Loucy (cell line): Measurements from ENCODE around the gene CCDC102A.

ENCODE experiments used
- H2AFZ ChIP-seq: fragments of 200-600 bp; sonication (generic); 2 replicates; pipeline ENCODE4 v1.6.0; 2016; ENCODE audit warnings: antibody characterized with exemption, mild to moderate bottlenecking, low read length, moderate library complexity
- H3F3A ChIP-seq: fragments of 200-600 bp; 2 replicates; pipeline ENCODE4 v1.6.0; 2016; ENCODE audit warnings: antibody characterized with exemption, low read depth, mild to moderate bottlenecking
- H3K27me3 ChIP-seq: fragments of 200-600 bp; sonication (generic); 2 replicates; pipeline ENCODE4 v1.6.1; 2014; ENCODE audit warnings: low read length, mild to moderate bottlenecking; ENCODE audit not compliant: insufficient read depth, poor library complexity, severe bottlenecking
- H3K36me3 ChIP-seq: fragments of 200-600 bp; sonication (generic); 2 replicates; pipeline ENCODE4 v1.6.1; 2016; ENCODE audit warnings: low read length; ENCODE audit not compliant: insufficient read depth
- H3K4me1 ChIP-seq: fragments of 200-600 bp; sonication (generic); 2 replicates; pipeline ENCODE4 v1.5.1; 2014; ENCODE audit warnings: low read length, mild to moderate bottlenecking; ENCODE audit not compliant: insufficient read depth, poor library complexity, severe bottlenecking
- H3K4me2 ChIP-seq: fragments of 200-600 bp; sonication (generic); 2 replicates; pipeline ENCODE4 v1.6.0; 2014; ENCODE audit warnings: antibody characterized with exemption, low read length, low read depth, mild to moderate bottlenecking; ENCODE audit not compliant: poor library complexity, severe bottlenecking
- H3K4me3 ChIP-seq: fragments of 200-600 bp; sonication (generic); 2 replicates; pipeline ENCODE4 v1.5.1; 2014; ENCODE audit warnings: low read length, mild to moderate bottlenecking, mixed read lengths; ENCODE audit not compliant: poor library complexity, severe bottlenecking
- H3K79me2 ChIP-seq: fragments of 200-600 bp; sonication (generic); 2 replicates; pipeline ENCODE4 v1.6.1; 2014; ENCODE audit warnings: low read length; ENCODE audit not compliant: insufficient read depth
- H3K9ac ChIP-seq: fragments of 200-600 bp; sonication (generic); 2 replicates; pipeline ENCODE4 v1.6.0; 2014; ENCODE audit warnings: mild to moderate bottlenecking, low read depth, low read length, moderate library complexity; ENCODE audit not compliant: poor library complexity, severe bottlenecking
- H3K9me2 ChIP-seq: fragments of 200-600 bp; sonication (generic); replicated peaks from 2 replicates; pipeline ENCODE4 v1.6.1; 2016; ENCODE audit warnings: low read depth, low read length, mixed read lengths
- H3K9me3 ChIP-seq: fragments of 200-600 bp; sonication (generic); 2 replicates; pipeline ENCODE4 v1.6.1; 2014; ENCODE audit warnings: mild to moderate bottlenecking, antibody characterized with exemption, low read length, low read depth; ENCODE audit not compliant: insufficient read depth
- H4K20me1 ChIP-seq: fragments of 200-600 bp; sonication (generic); 2 replicates; pipeline ENCODE4 v1.6.0; 2014; ENCODE audit warnings: antibody characterized with exemption, low read length, mild to moderate bottlenecking; ENCODE audit not compliant: insufficient read depth, poor library complexity, severe bottlenecking
- CTCF ChIP-seq: fragments of 200-600 bp; sonication (generic); conservative IDR thresholded peaks from 2 replicates; pipeline ENCODE4 v1.5.1; 2014; ENCODE audit warnings: mild to moderate bottlenecking, antibody characterized with exemption, low read length
- EZH2phosphoT487 ChIP-seq: fragments of 200-600 bp; IDR thresholded peaks from 2 replicates; pipeline ENCODE4 v1.6.1; 2018; ENCODE audit warnings: antibody characterized with exemption, mild to moderate bottlenecking, moderate library complexity, borderline replicate concordance

CCDC102A gene

GRCh38 chr16:57559072-57559790 lies 22.9 kb upstream of the CCDC102A start:
- H2AFZ ChIP-seq: no peak overlapping the region
- no peak overlapping the region for H3K4me2 ChIP-seq
- no peak overlapping the region for H3K9ac ChIP-seq
- H3K9me3 ChIP-seq: peaks cover 18% of the 10 kb centered on the region; the same call in 1 of the 2 replicates
- H3K9me2 ChIP-seq: no peaks in the 10 kb centered on the region
- H3K27me3 ChIP-seq: no peaks in the 10 kb centered on the region
- H3K36me3 ChIP-seq: no peaks in the 10 kb centered on the region
- TF ChIP-seq EZH2phosphoT487 (no peak), CTCF (no peak)
- no peaks in the 10 kb centered on the region for H3F3A ChIP-seq
- no peaks in the 10 kb centered on the region for H3K79me2 ChIP-seq
- H3K4me3 ChIP-seq: no peak overlapping the region
- peaks cover 3% of the 10 kb centered on the region for H3K4me1 ChIP-seq
- H4K20me1 ChIP-seq: no peaks in the 10 kb centered on the region

GRCh38 chr16:57556941-57557541 lies 20.7 kb upstream of the CCDC102A start:
- Histone ChIP-seq H3K36me3 (no peaks in the 10 kb centered on the region), H3K9me2 (no peaks in the 10 kb centered on the region), H3K4me3 (no peak overlapping the region), H3K4me2 (no peak overlapping the region), H3K9ac (no peak overlapping the region), H3K79me2 (no peaks in the 10 kb centered on the region), H4K20me1 (no peaks in the 10 kb centered on the region), H3F3A (no peaks in the 10 kb centered on the region), H3K4me1 (peaks cover 3% of the 10 kb centered on the region), H2AFZ (no peak overlapping the region), H3K27me3 (no peaks in the 10 kb centered on the region), H3K9me3 (peaks cover 18% of the 10 kb centered on the region; the same call in 1 of the 2 replicates)
- TF ChIP-seq EZH2phosphoT487 (no peak), CTCF (no peak)

GRCh38 chr16:57555831-57556230 lies 19.5 kb upstream of the CCDC102A start:
- H2AFZ ChIP-seq: no peak overlapping the region
- H3K36me3 ChIP-seq: no peaks in the 10 kb centered on the region
- H3F3A ChIP-seq: no peaks in the 10 kb centered on the region
- no peaks in the 10 kb centered on the region for H3K79me2 ChIP-seq
- H3K4me2 ChIP-seq: no peak overlapping the region
- H3K9me2 ChIP-seq: no peaks in the 10 kb centered on the region
- H3K4me3 ChIP-seq: no peak overlapping the region
- TF ChIP-seq CTCF (no peak), EZH2phosphoT487 (no peak)
- peaks cover 9% of the 10 kb centered on the region; the same call in 1 of the 2 replicates for H3K9me3 ChIP-seq
- peaks cover 3% of the 10 kb centered on the region for H3K4me1 ChIP-seq
- H3K9ac ChIP-seq: no peak overlapping the region
- no peaks in the 10 kb centered on the region for H4K20me1 ChIP-seq
- no peaks in the 10 kb centered on the region for H3K27me3 ChIP-seq
